ENCODE data around the gene NGEF. TPM values are rescaled to one million over a fixed set of nuclear protein-coding genes. Genes with fewer than 3 reads are reported as not detected.

NGEF gene
- total RNA-seq, 1 donor from 2014 or later: 0.16 TPM

GRCh38 chr2:233031556-233032500, 18.8 kb upstream of the NGEF start:
- no peaks in the 10 kb centered on the region for H3K27me3 ChIP-seq (ENCODE audit: low read depth)
- TF ChIP-seq CTCF (IDR thresholded peaks at IDR 0.05; ENCODE audit: borderline replicate concordance): no peak
- no peaks in the 10 kb centered on the region for H3K36me3 ChIP-seq
- intact Hi-C loops (cut with micrococcal nuclease): no loop called here
- no peak overlapping the region for H3K27ac ChIP-seq (replicated peaks)
- no peak overlapping the region for H3K4me3 ChIP-seq
- no peaks in the 10 kb centered on the region for H3K4me1 ChIP-seq
- H3K9me3 ChIP-seq (replicated peaks): no peaks in the 10 kb centered on the region
- DNase-seq: no peak

- Histone ChIP-seq H3K4me1 (no peaks in the 10 kb centered on the region), H3K9me3 (replicated peaks) (no peaks in the 10 kb centered on the region), H3K27me3 (ENCODE audit: low read depth) (peaks cover 2% of the 10 kb centered on the region), H3K27ac (replicated peaks) (no peak overlapping the region), H3K4me3 (no peak overlapping the region), H3K36me3 (no peaks in the 10 kb centered on the region)
- no peak for TF ChIP-seq CTCF (IDR thresholded peaks at IDR 0.05; ENCODE audit: borderline replicate concordance)
- no peak for DNase-seq
- intact Hi-C loops (cut with micrococcal nuclease): no loop called here
Measured at GRCh38 chr2:233029321-233029720, 16.3 kb upstream of the NGEF start.

GRCh38 chr2:233026198-233026813, 13.2 kb upstream of the NGEF start:
- Histone ChIP-seq H3K4me1 (no peaks in the 10 kb centered on the region), H3K4me3 (no peak overlapping the region), H3K27me3 (ENCODE audit: low read depth) (peaks cover 6% of the 10 kb centered on the region), H3K27ac (replicated peaks) (no peak overlapping the region), H3K36me3 (no peaks in the 10 kb centered on the region), H3K9me3 (replicated peaks) (no peaks in the 10 kb centered on the region)
- no peak for TF ChIP-seq CTCF (IDR thresholded peaks at IDR 0.05; ENCODE audit: borderline replicate concordance)
- intact Hi-C loops (cut with micrococcal nuclease): no loop called here
- DNase-seq: no peak

GRCh38 chr2:233025706-233026105, 12.7 kb upstream of the NGEF start:
- intact Hi-C loops (cut with micrococcal nuclease): no loop called here
- H3K27ac ChIP-seq (replicated peaks): no peak overlapping the region
- peaks cover 6% of the 10 kb centered on the region for H3K27me3 ChIP-seq (ENCODE audit: low read depth)

More at GRCh38 chr2:233025706-233026105, 12.7 kb upstream of the NGEF start:
- H3K4me1 ChIP-seq: no peaks in the 10 kb centered on the region
- H3K36me3 ChIP-seq: no peaks in the 10 kb centered on the region
- no peak overlapping the region for H3K4me3 ChIP-seq
- H3K9me3 ChIP-seq (replicated peaks): no peaks in the 10 kb centered on the region
- TF ChIP-seq CTCF (IDR thresholded peaks at IDR 0.05; ENCODE audit: borderline replicate concordance): no peak
- no peak for DNase-seq

Measured in left ventricle myocardium inferior (tissue), 1 donor.